Activated T-cell treated with anti-CD3 and anti-CD28 coated beads for 24 hours (primary cell): ENCODE results near the gene SPRY4.
"Not testable (repeated sequence)": the region's sequence is repeated elsewhere in the genome, so short reads cannot be mapped to it uniquely, and the experiment has no call there.

Experiments
- DNase-seq: peaks from one replicate; pipeline ENCODE4 v3.0.0-alpha.2; 2020; ENCODE audit warnings: low read depth

The SPRY4 gene

DNA sequence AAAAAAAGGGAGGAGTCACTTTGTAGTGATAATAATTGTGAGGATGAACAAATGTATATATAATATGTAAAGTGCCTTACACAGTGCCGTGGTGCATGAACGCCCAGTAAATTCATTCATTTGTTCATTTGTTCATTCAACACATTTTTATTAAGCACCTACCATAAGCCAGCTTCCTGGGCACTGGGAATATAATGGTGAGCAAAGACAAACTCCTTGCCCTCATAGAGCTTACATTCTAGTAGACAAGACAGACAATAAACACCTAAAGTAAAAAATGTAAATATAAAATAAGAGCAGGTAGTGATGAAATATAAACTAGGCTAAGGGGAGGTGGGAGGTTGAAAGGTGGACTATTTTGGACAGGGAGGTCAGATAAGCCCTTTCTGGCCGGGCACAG is 32.0 kb downstream of the SPRY4 start:
- DNase-seq = no peak

GRCh38 chr5:142292249-142292648 is 32.6 kb downstream of the SPRY4 start:
- DNase-seq = no peak

DNA sequence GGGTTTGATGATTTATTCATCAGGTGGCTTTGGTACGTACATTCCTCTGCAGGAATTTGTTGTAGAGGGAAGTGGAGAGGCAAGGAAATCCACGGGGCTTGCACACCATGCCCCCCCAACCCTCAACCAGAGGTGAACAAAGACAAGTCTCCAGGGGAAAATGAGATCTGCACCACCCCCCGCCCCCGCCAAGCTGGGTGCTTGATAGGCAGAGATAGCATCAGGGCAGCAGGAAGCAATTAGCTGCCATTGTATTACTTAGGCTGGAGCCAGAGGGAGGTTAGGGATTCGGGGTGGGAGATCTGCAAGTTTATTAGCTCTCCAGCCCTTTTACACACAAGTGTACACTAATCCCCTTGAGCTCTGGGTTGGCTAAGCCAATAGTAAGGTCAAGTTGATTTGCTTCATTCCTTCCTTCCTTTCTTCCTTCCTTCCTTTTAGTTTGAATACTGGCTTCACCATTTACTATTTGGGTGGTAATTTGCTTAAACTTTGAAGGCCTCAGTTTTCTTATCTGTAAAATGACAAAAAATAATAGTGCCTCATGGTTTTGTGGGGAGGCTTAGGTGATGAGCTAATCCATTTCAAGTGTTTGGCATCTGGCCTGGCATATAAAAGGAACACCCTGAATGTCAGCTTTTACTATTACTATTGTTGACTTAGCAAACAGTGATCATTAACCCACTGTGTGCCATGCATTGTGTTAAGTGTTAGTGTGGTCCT is 34.1 kb downstream of the SPRY4 start:
- no peak for DNase-seq

DNA sequence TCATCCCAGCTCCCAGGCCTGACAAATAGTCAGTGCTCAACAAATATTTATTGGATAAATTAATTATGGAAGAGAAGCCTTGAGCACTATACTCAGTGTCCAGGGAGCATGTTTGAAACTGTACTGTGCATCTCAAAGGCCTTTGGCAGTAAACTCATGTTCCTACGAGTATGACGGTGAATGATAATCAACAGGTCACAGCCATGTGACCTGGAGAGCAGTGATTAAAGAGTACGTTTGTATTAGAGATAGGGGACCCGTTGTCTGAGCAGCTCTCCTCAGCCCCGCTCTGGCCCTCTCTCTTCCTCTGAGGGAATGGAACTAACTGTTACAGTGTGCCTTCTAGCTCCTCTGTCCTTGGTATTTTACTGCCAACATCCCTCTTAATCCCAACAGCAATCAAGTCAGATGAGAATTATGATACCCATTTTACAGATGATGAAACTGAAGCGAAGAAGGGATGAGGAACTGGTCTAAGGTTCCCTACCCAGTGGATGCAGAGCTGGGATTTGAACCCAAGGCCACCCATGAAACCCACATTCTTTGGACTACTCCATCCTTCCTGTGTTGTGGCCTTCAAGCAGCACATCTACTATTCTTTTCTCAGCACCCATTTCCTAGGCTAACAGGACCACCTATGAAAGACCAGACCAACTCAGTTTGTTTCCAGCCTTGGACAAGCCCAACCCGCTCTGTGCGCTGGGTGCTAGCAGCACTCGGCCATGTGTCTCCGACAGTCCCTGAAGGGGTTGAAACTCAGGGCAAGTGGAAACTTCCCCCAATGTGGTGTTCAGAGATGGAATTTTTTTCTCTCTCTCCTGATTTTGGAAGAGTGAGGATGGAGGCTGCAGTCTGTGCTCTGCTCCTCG is 34.9 kb downstream of the SPRY4 start:
- no peak for DNase-seq

DNA sequence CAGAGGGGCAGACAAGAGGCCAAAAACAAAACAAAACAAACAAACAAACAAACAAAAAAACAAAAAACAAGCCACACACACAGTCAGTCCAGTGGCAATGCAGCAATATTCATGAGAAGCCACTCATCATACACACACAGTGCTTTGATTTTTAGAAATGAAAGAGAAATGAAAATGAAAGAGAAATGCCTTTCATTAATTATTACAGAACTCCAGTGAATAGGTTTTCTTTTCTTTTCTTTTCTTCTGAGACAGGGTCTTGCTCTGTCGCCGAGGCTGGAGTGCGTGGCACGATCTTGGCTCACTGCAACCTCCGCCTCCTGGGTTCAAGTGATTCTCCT is 36.9 kb downstream of the SPRY4 start:
- no peak for DNase-seq

DNA sequence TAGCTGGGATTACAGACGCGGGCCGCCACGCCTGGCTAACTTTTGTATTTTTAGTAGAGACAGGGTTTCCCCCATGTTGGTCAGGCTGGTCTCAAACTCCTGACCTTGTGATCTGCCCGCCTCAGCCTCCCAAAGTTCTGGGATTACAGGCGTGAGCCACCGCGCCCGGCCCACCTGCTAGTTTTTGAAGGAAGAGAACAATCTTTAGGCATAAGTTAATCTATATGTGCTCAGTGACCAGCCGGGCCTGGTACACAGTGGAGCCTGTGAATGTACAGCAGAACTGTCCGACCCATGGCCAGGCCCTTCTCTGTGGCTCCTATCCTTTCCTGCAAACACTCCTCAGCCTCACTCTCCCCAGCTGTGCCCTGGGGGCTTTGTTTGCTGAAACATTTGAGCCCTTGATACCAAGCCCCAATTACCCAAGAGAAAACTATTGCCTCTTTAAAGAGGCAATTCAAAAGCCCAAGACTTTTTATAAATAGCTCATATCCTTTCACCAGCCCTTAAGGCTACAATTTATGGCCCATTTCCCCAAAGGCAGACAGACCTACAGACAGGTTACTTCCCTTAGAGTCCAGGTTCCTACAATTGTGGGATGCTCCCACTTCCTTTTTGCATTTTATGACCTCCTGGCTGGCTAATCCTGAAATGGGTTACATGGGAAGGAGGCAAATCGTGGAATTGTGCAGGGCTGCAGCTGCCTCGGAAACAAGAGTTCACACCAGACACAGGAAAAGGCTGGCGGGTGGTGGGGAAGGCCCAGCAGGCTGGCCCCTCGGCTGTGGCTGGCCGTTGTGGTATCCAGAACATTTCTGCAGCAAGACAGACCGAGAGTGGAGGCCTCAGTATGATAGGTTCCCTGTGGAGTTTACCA is 37.5 kb downstream of the SPRY4 start:
- no peak for DNase-seq

DNA sequence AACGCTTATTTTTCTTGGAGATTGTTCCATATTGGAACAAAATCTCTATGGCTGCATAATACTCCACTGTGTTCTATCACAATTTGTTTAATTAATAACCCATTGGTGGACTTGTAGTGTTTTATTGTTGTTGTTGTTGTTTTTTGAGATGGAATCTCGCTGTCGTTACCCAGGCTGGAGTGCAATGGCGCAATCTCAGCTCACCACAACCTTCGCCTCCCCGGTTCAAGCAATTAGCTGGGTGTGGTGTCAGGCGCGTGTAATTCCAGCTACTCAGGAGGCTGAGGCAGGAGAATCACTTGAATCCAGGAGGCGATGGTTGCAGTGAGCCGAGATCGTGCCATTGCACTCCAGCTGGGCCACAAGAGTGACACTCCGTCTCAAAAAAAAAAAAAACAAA is 38.7 kb downstream of the SPRY4 start:
- DNase-seq = no peak

DNA sequence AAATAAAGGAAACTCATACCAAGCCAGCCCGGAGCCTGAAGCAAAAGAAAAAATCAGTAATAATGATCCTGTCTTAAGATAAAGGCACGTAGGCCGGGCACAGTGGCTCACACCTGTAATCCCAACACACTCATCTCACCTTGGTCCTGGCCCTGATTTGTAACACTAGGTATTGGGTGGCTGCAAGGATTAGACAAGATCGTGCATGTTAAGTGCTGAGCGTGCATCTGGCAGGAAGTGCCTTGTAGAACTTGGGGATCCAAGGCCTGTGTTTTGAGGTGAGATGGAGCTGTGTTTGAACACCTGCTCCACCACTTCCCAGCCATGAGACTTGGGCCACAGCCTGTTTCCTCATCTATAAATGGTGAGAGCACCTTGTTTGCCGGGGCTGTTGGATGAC is 41.5 kb downstream of the SPRY4 start:
- no peak for DNase-seq

DNA sequence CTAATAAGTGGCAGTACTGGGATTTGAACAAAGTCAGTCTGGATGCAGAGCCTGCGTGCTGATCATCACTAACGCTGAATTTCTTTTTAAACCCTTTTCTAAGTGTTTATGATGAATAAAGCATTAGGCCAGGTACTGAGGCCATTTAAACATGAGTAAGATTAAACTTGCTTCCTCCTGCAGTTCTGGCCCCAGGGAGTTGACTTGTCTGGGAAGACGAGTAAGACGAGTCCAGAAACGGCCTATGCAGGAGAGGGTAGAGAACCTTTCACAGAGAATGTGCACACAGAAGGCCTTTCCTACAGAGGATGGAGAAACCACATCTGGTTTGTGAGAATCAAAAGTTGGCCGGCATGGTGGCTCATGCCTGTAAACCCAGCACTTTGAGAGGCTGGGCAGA is 42.9 kb downstream of the SPRY4 start:
- no peak for DNase-seq

GRCh38 chr5:142281008-142281367 is 43.8 kb downstream of the SPRY4 start:
- no peak for DNase-seq

GRCh38 chr5:142280066-142281007 is 44.5 kb downstream of the SPRY4 start:
- no peak for DNase-seq

DNA sequence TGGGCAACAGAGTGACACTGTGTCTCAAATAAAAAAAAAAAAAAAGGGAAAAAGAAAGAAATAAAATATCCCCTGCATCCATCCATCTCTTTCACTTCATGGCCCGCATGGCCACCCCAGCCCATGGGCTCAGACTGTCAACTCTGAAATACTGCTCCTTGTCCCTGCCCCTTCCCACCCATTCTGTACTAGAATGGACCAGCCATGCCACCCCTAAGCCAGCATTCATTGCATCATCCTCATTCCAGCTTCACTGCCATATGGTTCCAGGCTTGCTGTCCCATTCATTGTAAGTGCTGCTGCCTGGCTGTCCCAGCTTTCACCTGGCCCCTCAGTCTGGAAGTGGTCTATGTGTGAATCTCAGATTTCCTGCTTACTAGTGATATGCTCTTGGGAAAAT is 46.2 kb downstream of the SPRY4 start:
- DNase-seq = no peak

DNA sequence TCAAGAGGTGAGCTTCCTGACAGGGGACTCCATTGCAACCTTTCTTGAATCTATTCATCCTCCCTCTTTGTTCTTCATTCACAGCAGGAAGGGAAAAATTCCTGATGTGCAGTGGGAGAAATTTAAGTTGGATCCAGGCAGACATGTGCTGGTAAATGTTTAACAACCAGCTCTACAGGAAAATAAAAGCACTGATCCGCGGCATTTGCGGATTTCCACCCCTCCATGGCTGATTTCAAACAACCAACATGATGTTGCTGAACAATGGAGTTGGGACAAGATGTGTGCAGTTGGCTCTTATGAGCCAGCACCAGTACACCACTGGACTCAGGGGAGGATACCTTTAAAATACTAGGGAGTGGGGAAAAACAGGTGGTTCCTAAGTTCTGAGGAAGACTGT is 47.0 kb downstream of the SPRY4 start:
- DNase-seq = no peak

DNA sequence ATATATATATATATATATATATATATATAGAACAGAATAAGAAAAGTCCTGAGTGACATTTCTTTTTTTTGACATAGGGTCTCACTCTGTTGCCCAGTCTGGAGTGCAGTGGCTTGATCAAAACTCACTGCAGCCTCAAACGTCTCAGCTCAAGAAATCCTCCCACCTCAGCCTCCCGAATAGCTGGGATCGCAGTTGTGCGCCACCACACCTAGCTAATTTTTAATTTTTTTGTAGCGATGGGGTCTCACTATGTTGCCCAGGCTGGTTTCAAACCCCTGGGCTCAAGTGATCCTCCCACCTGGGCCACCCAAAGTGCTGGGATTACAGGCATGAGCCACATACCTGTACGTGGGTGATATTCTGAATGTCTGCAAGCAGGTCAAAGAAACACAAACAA is 48.3 kb downstream of the SPRY4 start:
- no peak for DNase-seq

DNA sequence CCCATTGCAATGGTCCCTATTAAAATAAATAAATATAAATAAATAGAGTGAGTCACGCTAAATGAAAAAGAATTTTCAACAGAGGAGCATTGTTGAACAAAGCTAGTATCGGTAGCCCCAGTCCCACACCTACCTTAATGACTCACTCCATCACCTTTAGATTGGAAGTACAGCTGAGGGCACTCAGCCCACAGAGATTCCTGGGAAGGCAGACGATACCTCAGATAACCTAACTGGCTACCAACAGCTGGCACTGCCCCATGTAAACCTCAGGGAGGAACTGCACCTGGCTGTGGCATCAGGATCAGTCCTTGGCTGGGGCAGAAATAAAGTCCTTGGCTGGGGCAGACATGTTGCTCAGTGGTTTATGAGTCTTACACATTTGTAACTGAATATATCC is 49.3 kb downstream of the SPRY4 start:
- DNase-seq = no peak

DNA sequence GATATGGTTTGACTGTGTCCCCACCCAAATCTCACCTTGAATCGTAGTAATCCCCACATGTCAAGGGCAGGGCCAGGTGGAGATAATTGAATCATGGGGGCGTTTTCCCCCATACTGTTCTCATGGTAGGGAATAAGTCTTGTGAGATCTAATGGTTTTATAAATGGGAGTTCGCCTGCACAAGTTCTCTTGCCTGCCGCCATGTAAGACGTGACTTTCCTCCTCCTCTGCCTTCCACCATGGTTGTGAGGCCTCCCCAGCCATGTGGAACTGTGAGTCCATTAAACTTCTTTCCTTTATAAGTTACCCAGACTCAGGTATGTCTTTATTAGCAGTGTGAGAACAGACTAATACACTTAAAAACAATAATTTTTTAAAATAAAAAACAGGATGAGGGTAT is 52.2 kb downstream of the SPRY4 start:
- DNase-seq = not testable (repeated sequence)

GRCh38 chr5:142264084-142264483 is 60.7 kb downstream of the SPRY4 start:
- DNase-seq = not testable (repeated sequence)

GRCh38 chr5:142263346-142263745 is 61.5 kb downstream of the SPRY4 start:
- no peak for DNase-seq

DNA sequence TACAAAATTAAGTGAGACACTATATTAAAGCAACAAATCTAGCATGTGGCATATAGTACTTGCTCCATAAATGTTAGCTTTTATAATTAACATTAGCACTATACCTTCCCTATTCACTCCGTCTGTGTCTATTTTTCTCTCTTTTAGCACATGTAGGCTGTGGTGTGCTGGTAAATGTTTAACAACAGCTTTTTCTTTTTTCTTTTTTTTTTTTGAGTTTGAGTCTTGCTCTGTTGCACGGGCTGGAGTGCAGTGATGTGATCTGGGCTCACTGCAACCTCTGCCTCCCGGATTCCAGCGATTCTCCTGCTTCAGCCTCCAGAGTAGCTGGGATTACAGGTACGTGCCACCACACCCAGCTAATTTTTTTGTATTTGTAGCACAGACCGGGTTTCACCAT is 62.1 kb downstream of the SPRY4 start:
- DNase-seq = no peak
